Measurements from ENCODE around the gene ADAMTS18. TPM values are rescaled to one million over a fixed set of nuclear protein-coding genes. Genes with fewer than 3 reads are reported as not detected.
"Not testable (repeated sequence)": the region's sequence is repeated elsewhere in the genome, so short reads cannot be mapped to it uniquely, and the experiment has no call there.

ADAMTS18 gene
- total RNA-seq, 1 donor from 2014 or later: not detected

- DNase-seq (ENCODE audit: low read depth) (no peak), FAIRE-seq (peak; percentile 40)
- TF ChIP-seq CTCF (IDR thresholded peaks at IDR 0.05; ENCODE audit: insufficient read depth, low read length, severe bottlenecking): no peak
- Histone ChIP-seq H3K4me3 (ENCODE audit: low read depth, low read length) (no peak overlapping the region), H3K27me3 (ENCODE audit: control insufficient read depth, insufficient read depth, low read length) (no peaks in the 10 kb centered on the region), H3K36me3 (ENCODE audit: control insufficient read depth, insufficient read depth, low read length) (no peaks in the 10 kb centered on the region)
These were observed 157.3 kb downstream of the ADAMTS18 start for GRCh38 chr16:77277571-77277970.

- DNase-seq (ENCODE audit: low read depth) (no peak), FAIRE-seq (no peak)
- no peak for TF ChIP-seq CTCF (IDR thresholded peaks at IDR 0.05; ENCODE audit: insufficient read depth, low read length, severe bottlenecking)
- Histone ChIP-seq H3K36me3 (ENCODE audit: control insufficient read depth, insufficient read depth, low read length) (no peaks in the 10 kb centered on the region), H3K4me3 (ENCODE audit: low read depth, low read length) (no peak overlapping the region), H3K27me3 (ENCODE audit: control insufficient read depth, insufficient read depth, low read length) (no peaks in the 10 kb centered on the region)
These were observed 157.7 kb downstream of the ADAMTS18 start for GRCh38 chr16:77277141-77277540.

DNA sequence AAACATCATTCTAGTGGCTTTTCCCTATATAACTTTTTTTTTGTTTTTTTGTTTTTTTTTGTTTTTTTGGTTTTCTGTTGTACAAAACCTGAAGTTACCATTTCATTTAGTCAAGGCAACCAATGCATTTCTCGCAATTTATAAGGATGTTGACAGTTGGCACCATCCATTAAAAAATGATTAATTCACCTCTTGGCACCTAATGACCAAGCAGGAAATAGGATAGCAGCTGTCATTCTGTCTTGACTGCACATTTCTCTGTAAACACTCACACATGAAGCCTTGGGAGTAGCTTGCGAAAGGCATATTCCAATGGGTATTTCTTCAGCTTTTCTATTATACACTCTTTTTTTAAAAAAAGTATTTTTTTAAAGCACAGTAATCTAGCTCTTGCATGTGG, 158.2 kb downstream of the ADAMTS18 start:
- no peaks in the 10 kb centered on the region for H3K27me3 ChIP-seq (ENCODE audit: control insufficient read depth, insufficient read depth, low read length)
- DNase-seq (ENCODE audit: low read depth) (peak; percentile 49), FAIRE-seq (no peak)
- no peaks in the 10 kb centered on the region for H3K36me3 ChIP-seq (ENCODE audit: control insufficient read depth, insufficient read depth, low read length)
- TF ChIP-seq CTCF (IDR thresholded peaks at IDR 0.05; ENCODE audit: insufficient read depth, low read length, severe bottlenecking): no peak
- H3K4me3 ChIP-seq (ENCODE audit: low read depth, low read length): no peak overlapping the region

DNA sequence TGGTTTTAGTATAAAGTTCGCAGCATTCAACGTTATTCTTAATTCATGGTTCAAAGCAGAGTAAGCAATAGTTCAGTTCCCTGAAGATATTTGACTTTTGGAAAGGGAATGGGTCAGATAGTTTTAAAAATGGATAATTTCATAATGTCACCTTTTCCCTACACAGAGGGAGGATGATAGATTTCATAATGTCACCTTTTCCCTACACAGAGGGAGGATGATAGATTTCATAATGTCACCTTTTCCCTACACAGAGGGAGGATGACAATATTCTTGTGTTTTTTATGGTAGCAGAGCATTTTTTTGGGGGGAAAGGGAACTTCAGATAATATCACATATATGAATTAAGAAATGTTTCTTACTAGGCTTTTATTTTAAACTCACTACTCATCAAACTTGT, 159.5 kb downstream of the ADAMTS18 start:
- H3K4me3 ChIP-seq (ENCODE audit: low read depth, low read length); H3K27me3 ChIP-seq (ENCODE audit: control insufficient read depth, insufficient read depth, low read length); DNase-seq (ENCODE audit: low read depth); H3K36me3 ChIP-seq (ENCODE audit: control insufficient read depth, insufficient read depth, low read length); FAIRE-seq: not testable (repeated sequence)

DNA sequence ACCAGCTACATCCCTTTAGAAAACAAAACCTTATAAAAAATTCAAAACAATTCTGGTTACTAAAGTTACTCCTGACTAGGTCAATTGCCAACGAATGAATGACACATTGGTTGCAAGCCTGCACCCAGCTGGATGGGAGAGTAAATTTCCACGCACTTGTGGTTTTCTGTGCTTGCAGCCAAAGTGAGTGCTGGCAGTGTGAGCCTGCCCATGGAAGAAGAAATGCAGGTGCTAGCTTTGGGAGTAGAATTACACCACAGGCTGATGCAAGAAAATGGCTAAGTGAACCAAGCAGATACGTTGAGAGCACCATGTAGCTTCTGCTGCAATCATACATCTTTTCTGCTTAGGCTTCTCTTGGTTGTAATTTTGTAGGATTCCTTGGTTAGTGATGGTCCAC, 161.0 kb downstream of the ADAMTS18 start:
- DNase-seq (ENCODE audit: low read depth): no peak
- no peak for TF ChIP-seq CTCF (IDR thresholded peaks at IDR 0.05; ENCODE audit: insufficient read depth, low read length, severe bottlenecking)
- no peaks in the 10 kb centered on the region for H3K27me3 ChIP-seq (ENCODE audit: control insufficient read depth, insufficient read depth, low read length)
- H3K4me3 ChIP-seq (ENCODE audit: low read depth, low read length): no peak overlapping the region
- no peaks in the 10 kb centered on the region for H3K36me3 ChIP-seq (ENCODE audit: control insufficient read depth, insufficient read depth, low read length)
- FAIRE-seq: no peak

- FAIRE-seq: no peak
- no peak for DNase-seq (ENCODE audit: low read depth)
- Histone ChIP-seq H3K4me3 (ENCODE audit: low read depth, low read length) (no peak overlapping the region), H3K36me3 (ENCODE audit: control insufficient read depth, insufficient read depth, low read length) (no peaks in the 10 kb centered on the region), H3K27me3 (ENCODE audit: control insufficient read depth, insufficient read depth, low read length) (no peaks in the 10 kb centered on the region)
- TF ChIP-seq CTCF (IDR thresholded peaks at IDR 0.05; ENCODE audit: insufficient read depth, low read length, severe bottlenecking): no peak
These were observed 163.1 kb downstream of the ADAMTS18 start for GRCh38 chr16:77271532-77272426.

GRCh38 chr16:77266185-77266584, 168.6 kb downstream of the ADAMTS18 start:
- H3K27me3 ChIP-seq (ENCODE audit: control insufficient read depth, insufficient read depth, low read length); H3K36me3 ChIP-seq (ENCODE audit: control insufficient read depth, insufficient read depth, low read length); H3K4me3 ChIP-seq (ENCODE audit: low read depth, low read length); DNase-seq (ENCODE audit: low read depth); FAIRE-seq: not testable (repeated sequence)
